Melanocyte of skin (primary cell): Measurements from ENCODE around the gene TGFBR3. TPM values are rescaled to one million over a fixed set of nuclear protein-coding genes. Genes with fewer than 3 reads are reported as not detected.

Source experiments
- small RNA-seq, 2 donors: library from RNA; depleted of rRNA; stranded (forward); fragments of <200 nt; gene quantifications; one replicate each; pipeline ENCODE3, GENCODE V24; 2012
- total RNA-seq, 2 donors: library from RNA; depleted of rRNA; stranded (reverse); fragments of >200 nt; gene quantifications; 2 replicates each; pipeline ENCODE4 v1.2.3, GENCODE V29; 2012

The TGFBR3 gene
- 10 to 100 TPM; 27.2 to 31.3 TPM for total RNA-seq

DNA sequence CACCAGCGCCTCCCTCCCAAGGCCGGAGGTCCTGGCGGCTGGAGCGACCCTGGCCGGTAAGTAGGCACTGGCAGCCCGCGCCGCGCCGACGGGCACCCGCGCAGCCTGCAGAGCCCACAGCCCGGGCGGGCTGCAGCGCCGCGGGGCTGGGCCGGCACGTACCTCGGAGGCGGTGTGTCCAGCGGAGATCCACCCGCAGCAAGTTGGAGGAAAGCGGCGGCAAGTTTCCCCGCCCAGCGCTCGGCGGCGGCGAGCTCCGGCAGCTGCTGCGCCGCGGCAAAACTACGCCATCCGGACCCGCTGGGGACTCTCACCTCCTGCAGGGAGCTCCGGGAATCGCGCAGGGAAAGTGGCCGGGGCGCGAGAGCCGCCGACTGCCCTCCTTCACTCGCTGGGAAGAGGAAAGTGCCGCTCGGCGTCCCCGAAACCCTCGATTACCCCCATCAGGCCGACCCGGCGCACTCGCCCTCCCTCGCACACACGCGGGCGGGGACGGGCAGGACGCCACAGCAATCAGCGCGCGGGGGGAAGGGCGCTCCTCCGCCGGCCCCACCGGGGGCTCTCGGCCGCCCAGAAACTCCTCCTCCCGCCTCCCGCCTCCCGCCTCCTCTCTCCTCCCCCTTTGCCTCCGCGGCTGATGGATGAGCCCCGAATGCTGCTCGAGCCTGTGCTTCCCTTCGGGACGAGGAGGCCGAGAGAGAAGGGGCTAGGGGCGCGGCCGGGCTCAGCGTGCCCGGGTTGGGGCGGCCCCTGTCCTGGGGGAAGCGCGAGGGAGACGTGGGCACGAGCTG is at the start of gene TGFBR3:
TSS of gene TGFBR3 (minus strand) at position 436 of the 791 bp plus-strand sequence. CDS start 24,620 bp downstream, outside the sequence.

Small RNAs within 50 kb of the gene (small RNA-seq; reads per million reads assigned to genes)
- 0 reads per million in 2 donors for gene RN7SL653P

Other genes starting within 250 kb of the TGFBR3 start
- gene BRDT, start 63.2 kb upstream of the TGFBR3 start, total RNA-seq, result not detected
- under 1 TPM in 1 of 2 donors, not detected in 1; under 0.01 TPM for gene EPHX4, start 143.8 kb upstream of the TGFBR3 start, total RNA-seq
- under 1 TPM; 0.33 to 0.34 TPM for gene SETSIP, start 189.3 kb upstream of the TGFBR3 start, total RNA-seq
- gene BTBD8, start 194.2 kb upstream of the TGFBR3 start, total RNA-seq, result 1 to 10 TPM; 1.0 to 2.7 TPM